HepG2 (cell line): ENCODE results near the gene NUP93. TPM values are rescaled to one million over a fixed set of nuclear protein-coding genes. Genes with fewer than 3 reads are reported as not detected.

Source experiments
- ATAC-seq: fragments of 200-7000 bp; cut with Tn5 transposase; 3 replicates; pipeline ENCODE4 v1.9.1; 2020; ENCODE audit warnings: mild to moderate bottlenecking, moderate library complexity
- BruUV-seq: library from RNA; stranded (reverse); fragments of 400-500 nt; replicated peaks from 2 replicates; lab custom pipeline; 2021; lab: Mats Ljungman, UMichigan
- CTCF ChIA-PET: fragments of 300-600 bp; formaldehyde crosslinking; extraction: SDS; loops from one replicate; lab custom pipeline; 2021; ENCODE audit warnings: low total read pairs, inconsistent platforms, low intra/inter-chr PET ratio; lab: Yijun Ruan, JAX
- POLR2A ChIA-PET: fragments of 350-600 bp; sonication (Branson Sonifier 250); formaldehyde crosslinking; loops from one replicate; lab custom pipeline; 2020; ENCODE audit warnings: antibody characterized with exemption, inconsistent platforms; lab: Yijun Ruan, JAX
- DNase-seq: peaks from one replicate; pipeline ENCODE4 v3.0.0-alpha.2; 2015; ENCODE audit warnings: low spot score
- FAIRE-seq: peaks from 3 replicates; lab custom pipeline; 2011; peaks lifted over from hg19 to GRCh38; lab: Jason Lieb, UNC
- H2AFZ ChIP-seq: one replicate; pipeline ENCODE4 v1.6.1; 2011; ENCODE audit warnings: low read length, inconsistent platforms
- H3K27ac ChIP-seq: fragments of 300-600 bp; 3 replicates; pipeline ENCODE4 v1.8.0; 2011; ENCODE audit warnings: mixed run types, mild to moderate bottlenecking, mixed read lengths, low read length, inconsistent platforms; ENCODE audit not compliant: insufficient read depth; ENCODE audit errors: extremely low read length
- H3K27me3 ChIP-seq, 2 experiments: fragments of 200-600 bp in 1 of 2; 2 replicates in 1 of 2; 3 replicates in 1 of 2; pipeline versions ENCODE4 v1.6.0 to v1.8.0; 2011; ENCODE audit warnings: low read length in 2 of 2, mild to moderate bottlenecking in 2 of 2, moderate library complexity in 2 of 2, inconsistent platforms in 1 of 2; ENCODE audit not compliant: insufficient read depth in 2 of 2, control insufficient read depth in 1 of 2
- H3K36me3 ChIP-seq, 2 experiments: fragments of 200-600 bp in 1 of 2; replicated peaks in 1 of 2; 2 replicates in 1 of 2; 3 replicates in 1 of 2; pipeline versions ENCODE4 v1.5.1 to v1.8.0; 2011; ENCODE audit warnings: low read length in 2 of 2, inconsistent platforms in 1 of 2; ENCODE audit not compliant: insufficient read depth in 2 of 2, control insufficient read depth in 1 of 2
- H3K4me1 ChIP-seq: 2 replicates; pipeline ENCODE4 v1.5.1; 2012; ENCODE audit warnings: low read length, inconsistent platforms; ENCODE audit not compliant: insufficient read depth
- H3K4me2 ChIP-seq: 2 replicates; pipeline ENCODE4 v1.6.0; 2011; ENCODE audit warnings: low read depth, low read length, inconsistent platforms
- H3K4me3 ChIP-seq, 3 experiments: fragments of 200-600 bp in 1 of 3; sonication (generic), shearing (Covaris generic) in 1 of 3; replicated peaks in 1 of 3; 2 replicates each; pipeline ENCODE4 v1.5.1; 2011 to 2016; ENCODE audit warnings: low read length in 3 of 3, inconsistent platforms in 2 of 3, low read depth in 2 of 3, mild to moderate bottlenecking in 2 of 3, control low read depth in 1 of 3, mixed read lengths in 1 of 3; ENCODE audit not compliant: insufficient read depth in 1 of 3
- H3K79me2 ChIP-seq: one replicate; pipeline ENCODE4 v1.6.1; 2011; ENCODE audit warnings: low read length, inconsistent platforms; ENCODE audit not compliant: insufficient read depth
- H3K9ac ChIP-seq: 2 replicates; pipeline ENCODE4 v1.6.0; 2011; ENCODE audit warnings: mild to moderate bottlenecking, low read depth, low read length, inconsistent platforms; ENCODE audit not compliant: insufficient read depth
- H3K9me3 ChIP-seq: 2 replicates; pipeline ENCODE4 v1.5.1; 2012; ENCODE audit warnings: mild to moderate bottlenecking, low read length
- H4K20me1 ChIP-seq: 2 replicates; pipeline ENCODE4 v1.6.0; 2011; ENCODE audit warnings: inconsistent platforms, mild to moderate bottlenecking, low read length, moderate library complexity; ENCODE audit not compliant: insufficient read depth
- ADNP ChIP-seq: sonication (generic); formaldehyde crosslinking; IDR thresholded peaks from 2 replicates; pipeline ENCODE4 v1.4.0; 2020; ENCODE audit warnings: missing genetic modification reagents
- BHLHE40 ChIP-seq: IDR thresholded peaks from 2 replicates; pipeline ENCODE4 v1.6.1; 2011; ENCODE audit warnings: low read length, improper control_type of control experiment
- CCAR2 ChIP-seq: fragments of 200-400 bp; formaldehyde crosslinking; optimal IDR thresholded peaks from 2 replicates; pipeline ENCODE3; 2018; ENCODE audit warnings: low read depth, mild to moderate bottlenecking, low read length, moderate library complexity
- ETV5 ChIP-seq: IDR thresholded peaks from 2 replicates; pipeline ENCODE4 v1.6.1; 2018; ENCODE audit warnings: missing biosample characterization, missing genetic modification reagents, inconsistent platforms, borderline replicate concordance
- FOXK1 ChIP-seq: sonication (generic); formaldehyde crosslinking; IDR thresholded peaks from 2 replicates; pipeline ENCODE4 v1.4.0; 2020; ENCODE audit warnings: low read depth, missing genetic modification reagents, borderline replicate concordance
- IKZF1 ChIP-seq: fragments of 450-650 bp; IDR thresholded peaks from 2 replicates; pipeline ENCODE4 v1.7.1; 2016
- MAFF ChIP-seq: IDR thresholded peaks from 2 replicates; pipeline ENCODE4 v1.6.1; 2011; ENCODE audit warnings: low read depth, low read length, improper control_type of control experiment
- MTA3 ChIP-seq: sonication (generic); formaldehyde crosslinking; IDR thresholded peaks from 2 replicates; pipeline ENCODE4 v1.4.0; 2020; ENCODE audit warnings: missing genetic modification reagents
- RFXANK ChIP-seq: IDR thresholded peaks from 2 replicates; pipeline ENCODE4 v1.6.1; 2016
- SUZ12 ChIP-seq: fragments of 150-350 bp; IDR thresholded peaks from 2 replicates; pipeline ENCODE4 v1.6.1; 2014; ENCODE audit warnings: low read depth, low read length
- ZNF263 ChIP-seq: sonication (generic); formaldehyde crosslinking; IDR thresholded peaks from 2 replicates; pipeline ENCODE4 v1.4.0; 2020; ENCODE audit warnings: missing genetic modification reagents
- ZNF274 ChIP-seq: sonication (generic); formaldehyde crosslinking; IDR thresholded peaks from 2 replicates; pipeline ENCODE4 v1.5.1; 2020; ENCODE audit warnings: mild to moderate bottlenecking, missing genetic modification reagents
- ZNF44 ChIP-seq: sonication (generic); formaldehyde crosslinking; IDR thresholded peaks from 2 replicates; pipeline ENCODE4 v1.5.1; 2020; ENCODE audit warnings: mild to moderate bottlenecking, missing genetic modification reagents
- ZNF629 ChIP-seq: sonication (generic); formaldehyde crosslinking; conservative IDR thresholded peaks from 2 replicates; pipeline ENCODE4 v1.5.0; 2020; ENCODE audit warnings: missing genetic modification reagents
- ZNF839 ChIP-seq: sonication (generic); formaldehyde crosslinking; IDR thresholded peaks from 2 replicates; pipeline ENCODE4 v1.4.0; 2020; ENCODE audit warnings: missing genetic modification reagents, mild to moderate bottlenecking, borderline replicate concordance
- WGBS: methylation state at CpG from one replicate; pipeline ENCODE4 v1.1.6; 2017; ENCODE audit warnings: low lambda C conversion rate; 5-methylcytosine and 5-hydroxymethylcytosine counted together
- in situ Hi-C: cut with HindIII; loops from 2 replicates; pipeline ENCODE4 v1.10.0; 2017; ENCODE audit warnings: low pct_unique_long_range_greater_than_20kb; ENCODE audit not compliant: extremely low pct_ligation_motif_present
- intact Hi-C: fragments of 100-400 bp; cut with micrococcal nuclease; formaldehyde crosslinking; loops from one replicate; pipeline ENCODE4 v1.10.0; 2022; ENCODE audit not compliant: unreplicated experiment
- polyA plus RNA-seq, 8 experiments: library from polyadenylated mRNA; depleted of rRNA in 3 of 8; stranded (reverse) in 7 of 8; unstranded in 1 of 8; fragments of >200 nt; fragmentation: Illumina TruSeq in 4 of 8; extraction: Trizol in 4 of 8; gene quantifications; 2 replicates each; pipeline versions ENCODE4 v1.2.1 to v1.2.3, GENCODE V29; 2011 to 2016; ENCODE audit warnings: low read depth in 4 of 8, missing spikeins in 1 of 8, mixed read lengths in 1 of 8; ENCODE audit not compliant: insufficient read depth in 1 of 8
- total RNA-seq, 5 experiments: library from RNA; depleted of rRNA; stranded (reverse); fragments of >200 nt; fragmentation: Illumina TruSeq; extraction: Trizol; gene quantifications; 2 replicates each; pipeline ENCODE4 v1.2.3, GENCODE V29; 2016; ENCODE audit warnings: low read depth in 1 of 5
- TF ChIP-seq, protein P1 (sequence below): sonication (generic); formaldehyde crosslinking; IDR thresholded peaks from 2 replicates; pipeline ENCODE4 v1.4.0; 2020; ENCODE audit warnings: missing genetic modification reagents
- TF ChIP-seq, protein P2 (sequence below): sonication (generic); formaldehyde crosslinking; IDR thresholded peaks from 2 replicates; pipeline ENCODE4 v1.9.0; 2021; ENCODE audit warnings: missing genetic modification reagents, borderline replicate concordance

NUP93 gene
- total and polyA plus RNA-seq, 2 of the 13 experiments (the other 11 are each of a cell fraction or from before 2014, with no cell fraction given) = 58.5 to 140 TPM

DNA sequence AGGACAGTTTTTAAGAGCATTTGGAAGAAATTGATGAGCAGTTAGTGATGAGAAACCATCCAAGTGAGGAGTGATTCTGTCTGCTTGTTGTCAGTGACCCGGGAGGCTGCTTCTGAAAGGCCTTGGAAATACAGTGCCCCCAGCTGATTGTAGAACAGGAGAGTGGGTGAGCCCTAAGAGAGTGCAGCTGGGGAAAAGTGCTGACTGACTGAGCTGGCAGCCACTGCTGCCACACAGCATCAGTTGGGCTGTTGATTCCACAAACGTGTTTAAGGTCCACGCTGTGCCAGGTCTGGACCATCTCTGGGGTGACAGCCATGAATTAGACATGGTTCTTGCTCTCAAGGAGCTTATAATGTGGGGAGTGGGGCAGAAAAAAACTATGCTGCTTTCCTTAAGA, 18.9 kb downstream of the NUP93 start:
- in situ Hi-C loops (no loop called here), intact Hi-C loops (no loop called here)
- ATAC-seq (no peak), DNase-seq (no peak), FAIRE-seq (no peak)
- Histone ChIP-seq H3K36me3 (peaks cover 10 to 32% of the 10 kb centered on the region in 2 experiments), H3K27ac (no peak overlapping the region), H3K79me2 (peaks cover 31% of the 10 kb centered on the region), H3K4me1 (peaks cover 30% of the 10 kb centered on the region), H4K20me1 (peaks cover 5% of the 10 kb centered on the region; the same call in 1 of the 2 replicates), H3K27me3 (no peaks in the 10 kb centered on the region), H3K4me3 (no peak overlapping the region), H2AFZ (no peak overlapping the region), H3K9me3 (peaks cover under 1% of the 10 kb centered on the region; the same call in 1 of the 2 replicates), H3K9ac (no peak overlapping the region), H3K4me2 (no peak overlapping the region)
- POLR2A ChIA-PET = no interaction called here
- CTCF ChIA-PET = no interaction called here
- 97% methylated on average over 3 of the region's 3 CpGs for WGBS
- TF ChIP-seq BHLHE40 (no peak), SUZ12 (no peak), ADNP (CRISPR knock-in tag) (no peak), ETV5 (CRISPR knock-in tag) (no peak), ZNF44 (no peak), ZNF629 (CRISPR knock-in tag) (no peak), RFXANK (CRISPR knock-in tag) (no peak), IKZF1 (no peak), MTA3 (CRISPR knock-in tag) (no peak), FOXK1 (CRISPR knock-in tag) (no peak), ZNF839 (CRISPR knock-in tag) (no peak), MAFF (no peak), ZNF274 (no peak), ZNF263 (CRISPR knock-in tag) (no peak), CCAR2 (no peak)
- TF ChIP-seq, protein P1, sequence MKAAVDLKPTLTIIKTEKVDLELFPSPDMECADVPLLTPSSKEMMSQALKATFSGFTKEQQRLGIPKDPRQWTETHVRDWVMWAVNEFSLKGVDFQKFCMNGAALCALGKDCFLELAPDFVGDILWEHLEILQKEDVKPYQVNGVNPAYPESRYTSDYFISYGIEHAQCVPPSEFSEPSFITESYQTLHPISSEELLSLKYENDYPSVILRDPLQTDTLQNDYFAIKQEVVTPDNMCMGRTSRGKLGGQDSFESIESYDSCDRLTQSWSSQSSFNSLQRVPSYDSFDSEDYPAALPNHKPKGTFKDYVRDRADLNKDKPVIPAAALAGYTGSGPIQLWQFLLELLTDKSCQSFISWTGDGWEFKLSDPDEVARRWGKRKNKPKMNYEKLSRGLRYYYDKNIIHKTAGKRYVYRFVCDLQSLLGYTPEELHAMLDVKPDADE = no peak
- TF ChIP-seq, protein P2, sequence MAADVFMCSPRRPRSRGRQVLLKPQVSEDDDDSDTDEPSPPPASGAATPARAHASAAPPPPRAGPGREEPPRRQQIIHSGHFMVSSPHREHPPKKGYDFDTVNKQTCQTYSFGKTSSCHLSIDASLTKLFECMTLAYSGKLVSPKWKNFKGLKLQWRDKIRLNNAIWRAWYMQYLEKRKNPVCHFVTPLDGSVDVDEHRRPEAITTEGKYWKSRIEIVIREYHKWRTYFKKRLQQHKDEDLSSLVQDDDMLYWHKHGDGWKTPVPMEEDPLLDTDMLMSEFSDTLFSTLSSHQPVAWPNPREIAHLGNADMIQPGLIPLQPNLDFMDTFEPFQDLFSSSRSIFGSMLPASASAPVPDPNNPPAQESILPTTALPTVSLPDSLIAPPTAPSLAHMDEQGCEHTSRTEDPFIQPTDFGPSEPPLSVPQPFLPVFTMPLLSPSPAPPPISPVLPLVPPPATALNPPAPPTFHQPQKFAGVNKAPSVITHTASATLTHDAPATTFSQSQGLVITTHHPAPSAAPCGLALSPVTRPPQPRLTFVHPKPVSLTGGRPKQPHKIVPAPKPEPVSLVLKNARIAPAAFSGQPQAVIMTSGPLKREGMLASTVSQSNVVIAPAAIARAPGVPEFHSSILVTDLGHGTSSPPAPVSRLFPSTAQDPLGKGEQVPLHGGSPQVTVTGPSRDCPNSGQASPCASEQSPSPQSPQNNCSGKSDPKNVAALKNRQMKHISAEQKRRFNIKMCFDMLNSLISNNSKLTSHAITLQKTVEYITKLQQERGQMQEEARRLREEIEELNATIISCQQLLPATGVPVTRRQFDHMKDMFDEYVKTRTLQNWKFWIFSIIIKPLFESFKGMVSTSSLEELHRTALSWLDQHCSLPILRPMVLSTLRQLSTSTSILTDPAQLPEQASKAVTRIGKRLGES (CRISPR knock-in tag) = no peak
- no TSS peak for BruUV-seq
